Stimulated activated CD8-positive, alpha-beta memory T cell treated with anti-CD3 and anti-CD28 coated beads, Interleukin-4, amount 100 ng/mL, for 1 hour (primary cell): ENCODE data around the gene PTPN20.
"Not testable (repeated sequence)": the region's sequence is repeated elsewhere in the genome, so short reads cannot be mapped to it uniquely, and the experiment has no call there.

ENCODE experiments used
- DNase-seq, 2 donors: peaks; one replicate each; pipeline ENCODE4 v3.0.0-alpha.2; 2020; ENCODE audit warnings: low read depth in 2 of 2, low spot score in 1 of 2

The PTPN20 gene, protein sequence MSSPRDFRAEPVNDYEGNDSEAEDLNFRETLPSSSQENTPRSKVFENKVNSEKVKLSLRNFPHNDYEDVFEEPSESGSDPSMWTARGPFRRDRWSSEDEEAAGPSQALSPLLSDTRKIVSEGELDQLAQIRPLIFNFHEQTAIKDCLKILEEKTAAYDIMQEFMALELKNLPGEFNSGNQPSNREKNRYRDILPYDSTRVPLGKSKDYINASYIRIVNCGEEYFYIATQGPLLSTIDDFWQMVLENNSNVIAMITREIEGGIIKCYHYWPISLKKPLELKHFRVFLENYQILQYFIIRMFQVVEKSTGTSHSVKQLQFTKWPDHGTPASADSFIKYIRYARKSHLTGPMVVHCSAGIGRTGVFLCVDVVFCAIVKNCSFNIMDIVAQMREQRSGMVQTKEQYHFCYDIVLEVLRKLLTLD

DNA sequence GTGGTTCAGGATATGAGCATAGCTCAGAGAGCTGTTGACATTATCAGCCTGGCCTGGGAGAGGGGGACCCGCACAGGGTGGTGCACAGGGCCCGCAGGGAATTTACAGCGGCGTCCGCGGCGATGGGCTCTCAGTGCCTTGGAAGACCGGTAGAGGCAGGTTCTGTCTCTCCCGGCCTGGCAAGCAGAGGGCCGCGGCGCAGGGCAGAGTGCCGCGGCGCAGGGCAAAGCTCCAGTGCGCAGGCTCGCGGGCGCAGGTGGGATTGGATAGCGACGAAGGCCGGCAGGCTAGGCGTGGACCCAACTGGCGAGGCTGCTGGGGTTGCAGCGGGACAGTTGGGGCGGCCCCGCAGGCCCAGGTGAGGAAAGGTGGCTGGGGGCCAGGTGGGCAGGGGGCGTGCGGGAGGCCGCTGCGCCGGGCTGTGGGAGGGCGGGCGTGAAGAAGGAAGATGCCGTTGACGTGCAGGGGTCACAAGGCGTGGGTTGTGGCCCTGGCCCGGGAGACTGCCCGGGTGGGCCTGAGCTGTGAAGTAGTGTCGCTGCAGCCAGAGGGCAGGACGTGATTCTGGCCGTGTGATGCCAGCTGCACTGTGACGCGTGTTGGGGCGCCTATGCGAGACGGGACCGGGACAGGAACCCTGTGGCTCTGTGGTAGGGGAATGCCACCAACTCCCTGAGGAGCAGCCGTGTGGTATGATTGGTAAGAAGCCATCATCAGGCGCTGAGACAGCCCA, at the start of gene PTPN20:
Gene PTPN20 (plus strand): TSS at position 285 of the 733 bp plus-strand sequence. CDS start 21,072 bp downstream, outside the sequence.
- not testable (repeated sequence) for DNase-seq

DNA sequence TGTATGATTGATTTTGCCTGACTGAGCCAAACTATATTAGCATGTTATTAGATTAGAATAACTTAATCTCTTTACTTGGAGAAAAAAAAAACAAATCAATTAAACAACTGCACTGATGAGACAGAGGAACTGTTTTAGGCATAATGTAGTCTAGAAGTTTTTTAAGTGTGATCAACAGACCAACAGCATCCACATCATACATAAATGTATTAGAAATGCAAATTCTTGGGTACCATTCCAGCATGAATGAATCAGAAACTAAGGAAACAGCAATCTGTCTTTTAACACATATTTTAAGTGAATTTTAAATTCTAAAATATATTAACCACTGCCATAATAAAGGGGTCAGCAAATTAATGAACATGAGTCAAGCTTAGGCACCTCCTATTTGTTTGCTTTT, 41.5 kb upstream of the PTPN20 start:
- not testable (repeated sequence) for DNase-seq

DNA sequence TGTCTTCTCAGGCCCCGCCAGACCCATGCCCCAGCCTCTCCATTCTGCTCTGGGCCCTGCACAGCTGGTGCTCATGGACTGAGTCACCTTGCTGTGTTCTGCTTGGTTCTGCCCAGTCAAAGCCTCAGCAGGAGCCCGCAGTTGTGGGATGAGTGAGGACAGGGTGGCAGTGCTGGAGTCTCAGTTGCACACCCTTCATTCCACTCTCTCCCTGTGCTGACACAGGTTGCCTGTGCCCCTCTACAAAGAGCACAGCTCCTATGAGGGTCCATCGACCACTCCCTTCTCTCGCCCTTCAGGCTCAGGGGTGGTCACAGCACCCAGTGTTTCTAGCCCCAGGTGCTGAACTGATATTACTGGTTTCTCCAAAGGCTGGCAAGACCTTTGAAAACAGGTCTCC, 39.6 kb upstream of the PTPN20 start:
- not testable (repeated sequence) for DNase-seq

DNA sequence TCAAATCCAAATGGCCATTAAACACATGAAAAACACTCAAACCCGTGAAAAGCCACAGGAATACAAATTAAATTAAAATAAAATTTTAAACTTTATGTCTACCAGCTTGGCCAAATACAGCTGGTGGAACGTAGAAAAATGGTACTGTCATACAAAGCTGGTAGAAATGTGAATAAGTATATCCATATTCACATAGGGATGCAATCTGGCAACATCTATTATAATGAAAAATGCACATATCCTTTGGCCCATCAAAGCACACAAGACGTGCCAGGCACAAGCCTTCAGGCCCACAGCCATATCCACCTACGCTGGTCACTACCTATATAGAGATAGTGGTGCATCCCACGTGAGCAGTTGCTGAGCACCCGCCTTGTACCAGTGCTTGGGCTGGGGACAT, 35.9 kb upstream of the PTPN20 start:
- DNase-seq: not testable (repeated sequence)

DNA sequence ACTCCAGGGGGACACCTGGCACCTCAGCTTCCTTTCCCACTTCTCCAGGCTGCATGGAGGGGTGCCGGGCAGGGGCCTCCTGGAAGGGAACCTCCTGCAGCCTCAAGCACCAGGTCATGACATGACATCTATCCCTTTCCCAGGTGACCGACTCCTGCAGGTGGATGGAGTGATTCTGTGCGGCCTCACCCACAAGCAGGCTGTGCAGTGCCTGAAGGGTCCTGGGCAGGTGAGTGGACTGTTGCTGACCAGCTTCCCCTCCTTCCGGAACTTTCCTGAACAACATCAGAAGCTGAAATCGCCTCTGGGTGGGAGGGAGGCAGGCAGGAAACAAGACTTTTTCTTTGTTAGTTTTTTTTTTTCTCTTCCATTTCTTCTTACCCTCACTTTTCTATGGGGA, 34.5 kb upstream of the PTPN20 start:
- not testable (repeated sequence) for DNase-seq

DNA sequence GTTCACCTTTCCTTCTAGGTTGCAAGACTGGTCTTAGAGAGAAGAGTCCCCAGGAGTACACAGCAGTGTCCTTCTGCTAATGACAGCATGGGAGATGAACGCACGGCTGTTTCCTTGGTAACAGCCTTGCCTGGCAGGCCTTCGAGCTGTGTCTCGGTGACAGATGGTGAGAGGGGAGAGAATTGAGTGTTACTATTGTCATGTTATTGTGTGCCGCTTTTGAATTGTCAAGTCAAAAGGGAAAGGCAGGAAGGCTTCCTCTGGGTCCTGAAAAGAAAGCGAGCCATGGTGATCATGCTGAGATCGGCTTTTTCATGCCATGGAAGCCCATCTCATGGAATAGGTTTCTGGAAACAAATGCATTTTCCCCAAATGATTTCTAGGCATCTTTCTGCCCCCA, 32.5 kb upstream of the PTPN20 start:
- not testable (repeated sequence) for DNase-seq

DNA sequence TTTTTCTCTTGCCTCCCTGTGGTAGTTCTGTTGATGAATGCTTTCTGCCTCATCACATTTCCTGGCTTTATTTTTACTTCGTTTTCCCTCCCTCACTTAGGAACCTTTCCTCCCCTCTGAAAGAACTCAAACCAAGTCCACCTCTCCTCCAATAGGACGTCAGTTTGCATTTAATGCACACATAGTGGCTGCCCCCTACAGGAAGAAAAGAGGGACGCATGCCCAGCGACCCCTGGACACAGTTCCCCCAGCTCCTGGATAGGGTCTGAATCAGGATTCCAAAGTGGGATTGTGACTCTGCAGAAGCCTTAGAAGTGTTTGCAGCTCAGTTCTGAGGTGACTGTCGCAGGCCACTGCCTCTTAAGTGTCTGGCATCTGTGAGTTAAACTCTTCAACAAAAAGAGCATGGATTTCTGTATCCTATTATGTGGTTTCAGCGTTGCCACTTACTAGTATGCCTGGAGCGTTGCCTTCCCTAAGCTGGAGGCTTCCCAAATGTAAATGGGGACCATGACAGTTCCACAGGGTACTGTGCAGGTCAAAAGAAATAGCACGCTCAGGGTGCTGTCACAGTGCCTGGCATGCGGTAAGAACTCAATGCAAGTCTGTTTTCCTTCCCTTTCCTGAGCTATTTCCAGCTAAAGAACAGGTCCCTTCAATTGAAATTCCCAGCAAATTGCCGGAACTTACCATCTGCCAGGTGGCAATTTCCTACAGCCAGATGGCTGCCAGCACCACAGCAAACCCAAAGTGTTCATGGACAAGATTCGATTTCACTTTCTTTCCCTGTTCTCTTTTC, 20.2 kb upstream of the PTPN20 start:
- not testable (repeated sequence) for DNase-seq

DNA sequence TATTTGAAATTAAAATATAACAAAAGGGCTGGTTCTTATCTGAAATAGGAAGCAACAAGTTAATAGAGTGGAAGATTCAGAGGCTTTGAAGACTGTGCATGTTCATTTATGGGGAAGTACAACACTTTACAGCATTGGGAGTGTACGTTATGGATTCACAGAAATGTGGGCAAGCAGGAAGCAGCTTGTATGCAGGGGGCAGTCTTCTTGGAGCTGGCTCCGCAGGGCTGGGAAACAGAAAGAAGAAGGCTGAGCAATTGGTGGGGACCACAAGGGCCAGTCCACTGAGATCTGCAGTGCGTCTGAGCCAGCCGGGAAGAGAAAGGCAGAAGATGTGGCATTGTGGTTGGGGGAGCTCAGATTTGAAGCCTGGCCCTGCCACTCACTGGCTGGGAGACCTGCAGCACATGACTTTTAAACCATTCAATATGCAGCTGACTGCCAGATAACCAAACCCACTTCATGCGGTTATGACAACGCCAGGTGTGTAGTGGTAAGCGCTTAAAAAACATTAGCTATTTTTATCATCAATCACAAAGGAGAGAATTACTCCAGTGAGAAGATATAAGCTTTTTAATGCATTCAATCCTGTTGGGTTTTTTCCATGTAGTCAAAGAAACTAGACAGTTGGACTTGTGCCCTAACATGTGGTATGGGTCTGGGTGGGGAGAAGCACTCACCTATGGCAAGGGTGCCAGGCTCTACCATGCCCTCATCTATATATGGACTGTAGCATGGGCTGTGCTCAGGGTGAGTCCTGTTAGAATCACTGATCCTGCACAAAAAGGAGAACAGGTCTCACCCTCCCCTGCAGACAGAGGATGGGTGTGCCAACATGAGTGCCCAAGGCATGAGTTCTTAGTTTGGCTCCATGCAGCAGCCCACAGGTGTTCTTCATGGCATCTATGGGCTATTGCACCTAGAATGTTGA, 14.2 kb upstream of the PTPN20 start:
- DNase-seq: not testable (repeated sequence)

DNA sequence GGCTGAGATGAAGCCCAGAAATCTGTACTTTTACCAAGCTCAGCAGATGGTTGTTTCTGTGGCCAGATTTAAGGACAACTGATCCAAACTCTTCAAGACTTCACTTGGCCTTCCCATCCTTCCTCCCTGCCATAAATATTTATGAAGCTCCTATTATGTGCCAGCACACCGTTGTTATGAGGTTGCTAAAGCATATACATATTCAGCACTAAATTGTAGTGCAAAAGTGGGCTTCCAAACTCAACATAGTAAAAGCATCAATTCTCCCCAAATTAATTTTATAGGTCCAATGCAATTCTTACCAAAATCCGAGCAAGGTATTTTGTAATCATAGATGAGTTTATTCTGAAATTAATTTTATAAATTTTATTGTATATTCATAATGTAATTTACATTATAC, 10.0 kb upstream of the PTPN20 start:
- DNase-seq: not testable (repeated sequence)

DNA sequence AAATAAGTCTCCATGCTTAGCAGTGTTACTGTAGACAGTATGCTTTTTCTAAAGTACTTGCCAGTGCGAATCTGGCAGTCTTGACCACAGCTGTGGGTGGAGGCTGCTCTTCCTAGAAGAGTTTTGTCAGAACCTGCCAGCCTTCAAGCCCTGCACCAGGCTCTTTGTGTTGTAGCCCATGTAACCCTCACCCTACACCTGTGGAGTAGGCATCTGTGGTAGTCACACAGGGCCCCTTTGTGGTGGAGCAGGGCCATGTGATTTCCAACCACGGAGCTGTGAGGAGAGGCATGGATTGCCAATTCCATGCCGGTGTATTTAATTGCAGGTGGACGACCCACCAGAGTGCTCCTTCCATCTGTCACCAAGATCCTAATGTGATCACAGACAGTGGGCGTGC, 7.4 kb upstream of the PTPN20 start:
- DNase-seq: not testable (repeated sequence)

DNA sequence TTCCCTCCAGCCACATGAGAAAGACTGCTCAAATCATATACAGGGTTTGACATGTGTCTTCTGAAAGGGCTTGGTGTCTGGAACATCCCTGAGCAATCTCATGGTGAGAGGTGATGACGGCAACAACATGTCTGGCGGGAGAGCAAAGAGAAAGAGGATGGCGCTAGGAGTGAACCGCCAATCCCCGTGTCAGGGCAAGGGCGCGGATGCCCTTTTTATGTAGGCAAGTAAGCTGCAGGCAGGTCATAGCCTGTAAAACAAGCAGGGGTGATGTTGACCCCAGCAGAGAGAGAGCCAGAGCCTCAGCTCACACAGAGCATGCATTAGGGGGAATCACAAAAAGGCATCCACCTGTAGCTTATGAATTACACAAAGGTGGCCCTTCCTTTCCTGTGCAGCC, 4.9 kb upstream of the PTPN20 start:
- DNase-seq: not testable (repeated sequence)

DNA sequence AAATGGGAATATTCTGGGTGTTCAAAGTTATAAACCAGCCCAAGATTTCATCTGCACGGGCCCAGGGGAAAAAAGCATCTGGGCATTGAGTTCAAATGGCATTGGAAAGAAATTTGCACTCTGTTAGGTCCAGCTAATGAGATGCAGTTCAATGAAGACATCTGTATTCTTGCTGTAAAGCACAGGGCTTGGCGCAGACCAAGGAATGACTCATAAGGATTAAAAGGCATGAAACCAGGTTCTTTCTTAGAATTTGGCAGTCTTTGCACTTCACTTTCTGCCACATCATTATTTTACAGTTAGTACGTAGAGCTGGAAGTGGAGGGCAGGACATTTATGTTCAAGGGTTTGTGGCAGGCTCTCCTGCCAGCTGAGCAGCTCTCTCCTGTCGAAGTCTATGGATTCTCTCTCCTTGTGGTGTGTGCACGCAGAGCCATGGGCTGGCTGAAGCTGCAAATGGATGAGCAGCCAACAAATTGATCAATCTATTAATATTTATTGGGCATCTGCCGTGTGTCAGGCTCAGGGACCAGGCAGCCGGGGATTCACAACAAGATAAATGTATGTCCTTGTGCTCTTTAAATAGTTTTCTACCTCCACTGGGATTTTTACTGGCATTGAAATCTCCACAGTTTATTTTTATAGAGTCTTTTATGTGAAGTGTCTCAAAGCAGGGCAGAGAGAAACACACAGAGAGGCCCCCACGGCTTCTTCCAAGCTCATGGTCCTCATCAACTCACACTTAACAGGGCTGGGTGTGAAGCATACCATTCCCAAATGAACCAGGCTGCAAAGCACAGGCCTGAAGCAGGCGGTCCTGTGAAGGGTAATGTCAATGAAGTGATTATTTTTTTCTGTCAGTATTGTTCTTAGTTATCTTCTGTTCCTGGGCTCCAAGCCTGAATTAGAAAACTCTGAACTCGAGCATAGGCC, 3.8 kb upstream of the PTPN20 start:
- not testable (repeated sequence) for DNase-seq

DNA sequence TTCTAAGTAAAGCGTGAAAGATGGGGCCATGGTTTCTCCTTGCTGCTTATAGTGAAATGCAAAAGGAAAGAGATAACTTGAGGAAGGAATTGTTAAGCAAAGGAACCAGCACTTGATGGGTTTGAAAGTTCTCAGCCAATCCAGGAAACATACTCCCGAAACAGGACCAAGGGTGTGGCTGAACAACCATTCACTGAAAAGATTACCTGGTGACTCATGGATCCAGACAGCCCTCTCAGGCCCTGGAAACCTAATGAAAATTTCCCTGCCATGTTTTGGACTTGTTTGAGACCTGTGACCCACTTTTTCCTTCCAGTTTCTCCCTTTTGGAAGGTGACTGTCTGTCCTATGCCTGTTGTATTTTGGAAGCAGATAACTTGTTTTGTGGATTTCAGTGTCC, 11.3 kb downstream of the PTPN20 start:
- not testable (repeated sequence) for DNase-seq

DNA sequence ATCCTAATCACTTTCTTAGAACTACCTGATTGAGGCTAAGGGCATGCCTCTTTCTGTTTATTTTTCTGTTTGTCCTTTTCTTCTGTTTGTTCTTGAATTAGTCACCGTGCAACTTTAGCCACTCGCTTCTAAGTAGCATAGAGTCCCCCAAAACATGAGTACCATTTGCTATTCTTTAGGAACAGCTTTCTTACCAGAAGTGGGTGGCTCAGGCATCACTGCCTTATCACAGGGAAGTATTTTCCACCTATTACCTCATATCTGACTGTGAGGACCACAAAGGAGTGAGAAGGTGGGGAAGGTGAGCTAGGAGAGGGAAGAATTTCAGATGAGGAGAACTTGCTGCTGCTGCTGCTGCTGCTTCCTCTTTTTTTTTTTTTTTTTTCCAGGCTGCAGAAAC, 13.9 kb downstream of the PTPN20 start:
- not testable (repeated sequence) for DNase-seq

DNA sequence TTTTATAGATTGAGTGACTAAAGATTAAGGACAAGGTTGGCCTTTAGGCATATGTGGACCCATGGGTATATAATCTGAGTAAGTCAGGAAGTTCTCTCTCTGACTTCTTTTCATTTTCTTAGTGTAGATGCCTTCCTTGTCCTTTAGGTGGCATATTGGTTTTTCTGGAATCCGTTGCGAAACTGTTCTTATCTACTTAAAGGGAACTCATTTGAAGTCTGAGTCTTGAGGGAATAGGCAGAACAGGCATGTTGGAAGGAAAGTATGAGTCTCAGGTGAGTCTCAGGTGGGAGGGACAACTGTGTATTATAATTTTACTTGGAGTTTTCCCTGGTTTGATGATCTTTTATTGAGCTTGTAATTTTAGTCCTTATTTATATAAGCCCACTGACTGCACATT, 14.6 kb downstream of the PTPN20 start:
- DNase-seq: not testable (repeated sequence)

DNA sequence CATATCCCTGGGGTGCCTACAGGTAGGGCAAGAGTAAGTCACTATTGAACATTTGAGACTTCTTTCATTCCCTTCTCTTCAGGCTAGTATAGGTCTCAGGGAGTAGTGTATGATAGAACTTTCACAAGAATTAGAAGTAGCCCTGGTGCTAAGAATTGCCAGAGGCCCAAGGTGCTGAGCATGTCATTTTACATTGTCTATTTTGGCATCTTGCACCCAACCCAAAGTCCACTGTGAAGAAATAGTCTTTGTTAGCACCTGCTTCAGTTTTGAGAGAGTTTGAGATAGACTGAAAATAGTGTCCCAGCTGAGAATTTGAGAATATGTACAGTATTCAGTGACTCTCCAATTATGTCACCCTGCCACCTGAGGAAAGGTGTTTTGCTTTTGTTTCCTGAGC, 17.6 kb downstream of the PTPN20 start:
- not testable (repeated sequence) for DNase-seq

DNA sequence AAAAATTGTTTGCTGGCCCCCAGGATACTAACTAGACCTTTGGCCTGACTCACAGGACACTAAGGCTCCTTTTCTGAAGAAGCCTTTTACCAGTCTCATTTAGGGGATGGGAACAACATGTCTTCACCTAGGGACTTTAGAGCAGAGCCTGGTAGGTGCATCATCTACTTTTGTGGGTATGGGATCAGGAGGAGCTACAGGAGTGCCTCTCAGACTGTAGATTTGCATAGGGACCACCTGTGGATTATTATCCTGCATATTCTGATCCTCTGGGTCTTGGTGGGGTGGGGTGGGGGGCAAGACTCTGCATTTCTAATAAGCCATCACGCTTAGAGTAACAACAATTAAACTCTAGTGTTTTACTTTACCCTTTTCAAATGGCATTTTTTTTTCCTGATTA, 21.2 kb downstream of the PTPN20 start:
- not testable (repeated sequence) for DNase-seq

DNA sequence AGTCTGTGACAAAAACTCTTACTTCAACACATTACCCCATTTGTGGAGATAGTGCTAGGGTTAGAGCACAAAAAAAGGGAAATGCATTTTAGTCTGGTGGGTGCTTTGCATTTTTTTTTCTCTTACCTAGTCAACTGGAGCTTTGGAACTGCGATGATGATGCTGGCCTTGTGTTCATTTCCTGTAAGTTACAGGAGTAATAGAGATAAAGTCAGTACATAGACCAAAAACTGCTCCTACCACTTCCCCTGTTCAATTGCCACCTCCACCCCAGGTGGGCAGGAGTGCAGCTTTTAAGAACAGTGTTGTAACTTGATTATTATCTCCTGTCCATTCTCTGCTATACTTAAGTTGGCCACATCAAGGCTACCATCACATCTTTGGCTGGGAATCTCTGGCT, 29.9 kb downstream of the PTPN20 start:
- DNase-seq: not testable (repeated sequence)
